Upper lobe of left lung (tissue), 6 donors: ENCODE data around the gene EHD2. TPM values are rescaled to one million over a fixed set of nuclear protein-coding genes. Genes with fewer than 3 reads are reported as not detected.
A peak's percentile ranks its signal among the peaks of the same experiment; 100 is the strongest.

Source experiments
- ATAC-seq, 2 donors: fragments of 200-7000 bp; cut with Tn5 transposase; one replicate each; pipeline ENCODE4 v1.9.1; 2022; ENCODE audit warnings: mild to moderate bottlenecking in 2 of 2, moderate library complexity in 2 of 2; ENCODE audit not compliant: low FRiP score in 2 of 2
- DNase-seq, 2 donors: peaks; one replicate each; pipeline ENCODE4 v3.0.0-alpha.2; 2019 to 2020
- H3K27ac ChIP-seq, 4 donors: fragments of 200-600 bp; sonication (generic); one replicate each; pipeline ENCODE4 v1.5.1; 2016 to 2019
- H3K27me3 ChIP-seq, 4 donors: fragments of 200-600 bp; sonication (generic); one replicate each; pipeline ENCODE4 v1.5.1; 2017 to 2019
- H3K36me3 ChIP-seq, 4 donors: fragments of 200-600 bp; sonication (generic); one replicate each; pipeline ENCODE4 v1.5.1; 2016 to 2019
- H3K4me1 ChIP-seq, 4 donors: fragments of 200-600 bp; sonication (generic); one replicate each; pipeline ENCODE4 v1.5.1; 2018 to 2019
- H3K4me3 ChIP-seq, 4 donors: fragments of 200-600 bp; sonication (generic); one replicate each; pipeline ENCODE4 v1.5.1; 2017 to 2019; ENCODE audit warnings: mild to moderate bottlenecking in 2 of 4, moderate library complexity in 1 of 4
- H3K9me3 ChIP-seq, 4 donors: fragments of 200-600 bp; sonication (generic); one replicate each; pipeline ENCODE4 v1.5.1; 2018 to 2019
- CTCF ChIP-seq, 6 experiments: fragments of 450-650 bp in 4 of 6; fragments of 200-600 bp in 2 of 6; sonication (generic) in 2 of 6; IDR thresholded peaks; one replicate each; pipeline ENCODE4 v1.5.1; 2016 to 2019; ENCODE audit warnings: antibody characterized with exemption in 6 of 6
- EP300 ChIP-seq, 4 donors: sonication (generic); formaldehyde crosslinking; IDR thresholded peaks; one replicate each; pipeline ENCODE4 v1.5.1; 2017; ENCODE audit warnings: antibody characterized with exemption in 4 of 4, control low read depth in 2 of 4
- POLR2A ChIP-seq, 4 donors: fragments of 450-650 bp; IDR thresholded peaks; one replicate each; pipeline ENCODE4 v1.5.1; 2016 to 2017; ENCODE audit warnings: antibody characterized with exemption in 4 of 4, mild to moderate bottlenecking in 2 of 4
- POLR2AphosphoS5 ChIP-seq, 2 donors: sonication (generic); formaldehyde crosslinking; IDR thresholded peaks; one replicate each; pipeline ENCODE4 v1.5.1; 2017; ENCODE audit warnings: antibody characterized with exemption in 2 of 2
- WGBS, 2 donors: methylation state at CpG; one replicate each; pipeline ENCODE4 v1.1.5; 2017 to 2018; 5-methylcytosine and 5-hydroxymethylcytosine counted together
- total RNA-seq, 6 donors: library from RNA; depleted of rRNA in 4 of 6; stranded (reverse); fragments of >200 nt in 4 of 6; gene quantifications; one replicate each; pipeline versions ENCODE4 v1.1.0 to v1.2.1, GENCODE V29; 2016 to 2021
- donor health status: DM: no; HTN: no; CAD: no; lungs with moderate emphysema.
- donor health status: DM: no; HTN: yes; CAD: no; lungs with severe emphysema.

Gene EHD2
- total RNA-seq, 6 donors from 2014 or later: 80.7 to 426 (median 181) TPM

GRCh38 chr19:47679251-47679900 lies 33.8 kb upstream of the EHD2 start:
- TF ChIP-seq CTCF (IDR thresholded peaks at IDR 0.05): no peak
- no peak for TF ChIP-seq POLR2A (IDR thresholded peaks at IDR 0.05)
- no peak for TF ChIP-seq POLR2AphosphoS5 (IDR thresholded peaks at IDR 0.05)
- no peak for TF ChIP-seq EP300 (IDR thresholded peaks at IDR 0.05)
- Histone ChIP-seq H3K27me3 (no peaks in the 10 kb centered on the region), H3K9me3 (no peaks in the 10 kb centered on the region), H3K27ac (no peak overlapping the region), H3K4me3 (no peak overlapping the region), H3K36me3 (peaks cover 22 to 69% (median 51%) of the 10 kb centered on the region in 4 donors), H3K4me1 (no peaks in the 10 kb centered on the region)
- 86 to 94% methylated on average over 15 to 16 of the region's 30 CpGs for WGBS, 2 donors
- ATAC-seq (no peak), DNase-seq (peak in 1 of 2 donors; percentile 70)

GRCh38 chr19:47679922-47680857 lies 33.0 kb upstream of the EHD2 start:
- DNase-seq (peak in 1 of 2 donors; percentile 84), ATAC-seq (no peak)
- peaks cover 21 to 63% (median 47%) of the 10 kb centered on the region in 4 donors for H3K36me3 ChIP-seq
- H3K27me3 ChIP-seq: no peaks in the 10 kb centered on the region
- no peak overlapping the region for H3K4me3 ChIP-seq
- no peaks in the 10 kb centered on the region for H3K9me3 ChIP-seq
- TF ChIP-seq POLR2AphosphoS5 (IDR thresholded peaks at IDR 0.05) (no peak), POLR2A (IDR thresholded peaks at IDR 0.05) (no peak), CTCF (IDR thresholded peaks at IDR 0.05) (no peak), EP300 (IDR thresholded peaks at IDR 0.05) (no peak)
- WGBS, 2 donors: 98% methylated on average over 14 to 67 of the region's 90 CpGs
- no peak overlapping the region for H3K27ac ChIP-seq
- H3K4me1 ChIP-seq: no peaks in the 10 kb centered on the region

- WGBS, 2 donors: 95 to 100% methylated on average over 5 to 20 of the region's 34 CpGs
- H3K9me3 ChIP-seq: no peaks in the 10 kb centered on the region
- H3K27ac ChIP-seq: no peak overlapping the region
- ATAC-seq: no peak
- TF ChIP-seq EP300 (IDR thresholded peaks at IDR 0.05) (no peak), POLR2A (IDR thresholded peaks at IDR 0.05) (no peak), POLR2AphosphoS5 (IDR thresholded peaks at IDR 0.05) (no peak), CTCF (IDR thresholded peaks at IDR 0.05) (no peak)
- H3K36me3 ChIP-seq: peaks cover 19 to 66% (median 43%) of the 10 kb centered on the region in 4 donors
- H3K27me3 ChIP-seq: no peaks in the 10 kb centered on the region
- DNase-seq: peak in 1 of 2 donors; percentile 76
- no peak overlapping the region for H3K4me3 ChIP-seq
- no peaks in the 10 kb centered on the region for H3K4me1 ChIP-seq
Measured at GRCh38 chr19:47680858-47681332, 32.3 kb upstream of the EHD2 start.

GRCh38 chr19:47681388-47681787 lies 31.8 kb upstream of the EHD2 start:
- no peak for ATAC-seq
- Histone ChIP-seq H3K4me1 (no peaks in the 10 kb centered on the region), H3K4me3 (no peak overlapping the region), H3K27me3 (no peaks in the 10 kb centered on the region), H3K36me3 (peaks cover 19 to 61% (median 41%) of the 10 kb centered on the region in 4 donors), H3K9me3 (no peaks in the 10 kb centered on the region), H3K27ac (no peak overlapping the region)
- no peak for DNase-seq
- TF ChIP-seq POLR2AphosphoS5 (IDR thresholded peaks at IDR 0.05): no peak
- no peak for TF ChIP-seq EP300 (IDR thresholded peaks at IDR 0.05)
- TF ChIP-seq POLR2A (IDR thresholded peaks at IDR 0.05): no peak
- no peak for TF ChIP-seq CTCF (IDR thresholded peaks at IDR 0.05)
- 79 to 97% methylated on average over 6 of the region's 6 CpGs for WGBS, 2 donors
